D721Med (cell line): ENCODE data around the gene PIRT.

ENCODE experiments used
- DNase-seq: peaks from one replicate; pipeline ENCODE4 v3.0.0; 2011; ENCODE audit warnings: low spot score; ENCODE audit not compliant: insufficient read length
- FAIRE-seq: peaks from 2 replicates; lab custom pipeline; 2011; peaks lifted over from hg19 to GRCh38; lab: Jason Lieb, UNC
- TF ChIP-seq, protein P1 (sequence below): IDR thresholded peaks from 2 replicates; pipeline ENCODE4 v1.5.1; 2012; ENCODE audit warnings: mild to moderate bottlenecking, control low read depth; ENCODE audit not compliant: insufficient read depth; ENCODE audit errors: missing control alignments

Gene PIRT

DNA sequence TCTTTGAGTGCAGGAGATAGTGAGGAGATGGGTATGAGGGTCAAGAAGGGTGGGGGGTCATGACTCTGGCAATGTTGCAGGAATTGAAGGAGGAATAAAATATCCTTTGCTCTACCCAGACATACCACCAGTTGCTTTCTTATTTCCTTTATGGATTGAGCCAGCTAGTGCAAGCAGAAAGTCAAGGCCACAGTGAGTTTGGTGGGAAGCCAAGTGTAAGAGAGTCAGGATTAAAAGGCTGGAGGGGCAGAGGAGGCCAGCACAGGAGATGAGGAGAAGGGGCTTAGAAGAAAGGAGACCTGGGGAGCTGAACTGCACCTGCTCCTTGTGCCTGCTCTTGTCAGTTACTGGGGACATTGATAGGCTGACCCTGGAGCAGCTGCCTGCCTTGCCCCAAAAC is 16.1 kb downstream of the PIRT start:
- FAIRE-seq (no peak), DNase-seq (no peak)
- TF ChIP-seq, protein P1, sequence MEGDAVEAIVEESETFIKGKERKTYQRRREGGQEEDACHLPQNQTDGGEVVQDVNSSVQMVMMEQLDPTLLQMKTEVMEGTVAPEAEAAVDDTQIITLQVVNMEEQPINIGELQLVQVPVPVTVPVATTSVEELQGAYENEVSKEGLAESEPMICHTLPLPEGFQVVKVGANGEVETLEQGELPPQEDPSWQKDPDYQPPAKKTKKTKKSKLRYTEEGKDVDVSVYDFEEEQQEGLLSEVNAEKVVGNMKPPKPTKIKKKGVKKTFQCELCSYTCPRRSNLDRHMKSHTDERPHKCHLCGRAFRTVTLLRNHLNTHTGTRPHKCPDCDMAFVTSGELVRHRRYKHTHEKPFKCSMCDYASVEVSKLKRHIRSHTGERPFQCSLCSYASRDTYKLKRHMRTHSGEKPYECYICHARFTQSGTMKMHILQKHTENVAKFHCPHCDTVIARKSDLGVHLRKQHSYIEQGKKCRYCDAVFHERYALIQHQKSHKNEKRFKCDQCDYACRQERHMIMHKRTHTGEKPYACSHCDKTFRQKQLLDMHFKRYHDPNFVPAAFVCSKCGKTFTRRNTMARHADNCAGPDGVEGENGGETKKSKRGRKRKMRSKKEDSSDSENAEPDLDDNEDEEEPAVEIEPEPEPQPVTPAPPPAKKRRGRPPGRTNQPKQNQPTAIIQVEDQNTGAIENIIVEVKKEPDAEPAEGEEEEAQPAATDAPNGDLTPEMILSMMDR: no peak

DNA sequence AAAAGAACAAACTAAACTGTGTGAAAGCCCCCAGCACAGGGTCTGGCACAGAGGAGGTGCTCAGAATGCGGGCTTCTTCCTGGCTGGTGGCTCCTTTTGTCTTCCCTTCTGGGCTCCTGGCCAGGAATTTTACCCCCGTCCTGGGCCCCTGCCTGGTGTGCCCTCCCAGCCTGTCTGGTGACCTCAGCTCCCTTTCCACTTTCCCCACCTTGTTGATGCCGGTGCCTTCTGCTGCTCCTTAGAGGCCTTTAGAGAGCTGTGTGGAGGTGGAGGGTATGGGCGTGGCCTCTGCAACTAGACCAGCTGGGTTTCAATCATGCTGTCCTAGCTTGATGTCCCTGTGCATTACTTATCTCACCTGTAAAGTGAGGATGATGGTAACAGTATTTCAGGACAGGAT is 16.8 kb downstream of the PIRT start:
- TF ChIP-seq, protein P1: no peak
- DNase-seq (no peak), FAIRE-seq (no peak)

DNA sequence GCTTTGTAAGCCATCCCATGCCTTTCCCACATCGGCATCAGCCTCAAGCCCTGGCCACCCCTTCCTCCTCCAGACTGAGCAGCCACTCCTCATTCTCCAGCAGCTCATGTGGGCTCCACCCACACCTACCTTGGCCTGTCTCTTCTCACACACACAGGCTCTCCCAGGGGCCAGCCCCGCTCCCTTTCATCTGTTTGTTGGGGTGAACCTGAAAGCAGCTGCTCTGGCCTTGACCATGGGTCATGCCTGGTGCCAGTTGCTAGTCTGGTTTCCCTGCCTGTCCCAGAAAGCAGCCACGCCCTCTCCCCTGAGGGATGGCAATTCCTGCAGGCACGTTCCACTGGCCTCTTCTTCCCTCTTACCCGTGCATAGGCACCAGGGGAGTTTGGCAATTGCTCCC is 22.6 kb downstream of the PIRT start:
- DNase-seq: no peak
- no peak for FAIRE-seq
- TF ChIP-seq, protein P1: no peak

DNA sequence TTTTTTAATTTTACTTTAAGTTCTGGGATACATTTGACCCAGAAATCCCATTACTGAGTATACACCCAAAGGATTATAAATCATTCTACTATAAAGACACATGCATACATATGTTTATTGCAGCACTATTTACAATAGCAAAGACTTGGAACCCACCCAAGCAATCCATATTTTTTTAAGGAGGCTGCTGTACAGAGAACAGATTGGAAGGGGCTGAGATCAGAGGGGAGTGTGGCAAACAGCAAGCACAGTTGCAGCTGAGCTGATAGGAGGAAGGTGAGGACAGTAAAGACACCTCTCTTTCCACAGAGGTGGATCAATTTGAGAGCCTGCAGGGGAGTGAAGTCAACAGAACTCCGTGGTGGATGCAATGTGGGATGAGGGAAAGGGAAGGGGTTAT is 23.8 kb downstream of the PIRT start:
- DNase-seq: no peak
- no peak for FAIRE-seq
- TF ChIP-seq, protein P1: no peak

DNA sequence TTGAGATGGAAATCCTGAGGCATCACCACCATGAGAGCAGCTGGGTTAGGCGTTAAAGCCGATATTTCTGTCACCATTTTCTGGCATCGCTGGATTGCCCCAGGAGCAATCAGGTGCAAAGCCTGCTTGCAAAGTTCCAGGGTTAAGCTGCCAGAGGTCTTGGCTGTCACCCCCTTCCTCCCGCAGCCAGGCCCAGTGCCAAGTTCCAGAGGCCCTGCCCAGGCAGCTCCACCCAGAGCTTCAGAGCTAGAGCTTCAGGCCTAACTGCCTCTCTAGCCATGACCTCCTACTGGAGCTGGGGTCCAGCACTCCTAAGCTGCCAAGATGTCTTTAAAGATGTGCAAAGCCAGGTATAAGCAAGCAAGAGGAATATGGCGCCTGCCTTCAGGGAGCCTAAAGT is 25.2 kb downstream of the PIRT start:
- FAIRE-seq (no peak), DNase-seq (no peak)
- TF ChIP-seq, protein P1: no peak

DNA sequence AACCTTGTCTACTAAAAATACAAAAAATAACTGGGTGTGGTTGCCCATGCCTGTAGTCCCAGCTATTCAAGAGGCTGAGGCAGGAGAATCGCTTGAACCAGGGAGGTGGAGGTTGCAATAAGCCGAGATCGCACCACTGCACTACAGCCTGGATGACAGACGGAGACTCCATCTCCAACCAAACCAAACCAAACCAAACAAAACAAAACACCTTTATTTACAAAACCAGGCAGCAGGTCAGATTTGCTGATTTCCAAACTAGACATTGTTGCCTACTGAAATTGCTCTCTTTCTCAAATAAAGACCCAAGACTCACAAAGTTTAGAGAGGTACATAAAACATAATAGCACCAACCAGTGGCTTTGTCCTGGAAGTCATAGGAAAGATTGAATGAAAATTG is 28.3 kb downstream of the PIRT start:
- DNase-seq: no peak
- no peak for FAIRE-seq
- TF ChIP-seq, protein P1: no peak

DNA sequence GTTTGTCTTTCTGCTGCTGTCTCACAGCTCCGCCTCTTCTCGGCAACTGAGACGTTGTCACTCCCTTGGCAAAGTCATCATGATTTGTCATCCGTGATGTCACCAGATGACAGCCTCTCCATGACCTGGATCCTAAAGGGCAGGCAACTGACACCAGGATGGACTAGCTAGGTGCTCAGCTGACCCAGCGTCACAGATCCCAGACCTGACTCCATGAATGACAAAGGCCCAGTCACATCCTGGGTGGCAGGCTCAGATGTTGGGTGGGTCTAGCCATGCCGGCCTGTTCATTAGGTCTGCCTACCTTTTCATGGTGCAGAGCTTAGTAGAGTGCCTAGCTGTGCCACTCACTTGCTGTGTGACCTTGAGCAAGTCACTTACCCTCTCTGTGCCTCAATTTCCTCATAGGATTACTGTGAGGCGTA is 30.2 kb downstream of the PIRT start:
- DNase-seq: no peak
- no peak for FAIRE-seq
- TF ChIP-seq, protein P1: no peak
